ENCODE results near the gene ARMH4.

ARMH4 gene

GRCh38 chr14:58055497-58056010 lies 96.5 kb downstream of the ARMH4 start:
- DNase-seq (ENCODE audit: low read depth in 2 of 2): no peak

- no peak for DNase-seq (ENCODE audit: low read depth in 2 of 2)
Measured at GRCh38 chr14:58054100-58054499, 97.9 kb downstream of the ARMH4 start.

GRCh38 chr14:58048219-58048618 lies 103.8 kb downstream of the ARMH4 start:
- no peak for DNase-seq (ENCODE audit: low read depth in 2 of 2)

GRCh38 chr14:58027904-58028303 lies 124.1 kb downstream of the ARMH4 start:
- DNase-seq (ENCODE audit: low read depth in 2 of 2): no peak

GRCh38 chr14:58026967-58027366 lies 125.0 kb downstream of the ARMH4 start:
- no peak for DNase-seq (ENCODE audit: low read depth in 2 of 2)

GRCh38 chr14:58026219-58026618 lies 125.8 kb downstream of the ARMH4 start:
- DNase-seq (ENCODE audit: low read depth in 2 of 2): no peak

GRCh38 chr14:58014778-58015177 lies 137.2 kb downstream of the ARMH4 start:
- DNase-seq (ENCODE audit: low read depth in 2 of 2): no peak

GRCh38 chr14:58002618-58003017 lies 149.4 kb downstream of the ARMH4 start:
- no peak for DNase-seq (ENCODE audit: low read depth in 2 of 2)

GRCh38 chr14:57999979-58000378 lies 152.0 kb downstream of the ARMH4 start:
- DNase-seq (ENCODE audit: low read depth in 2 of 2): no peak

- no peak for DNase-seq (ENCODE audit: low read depth in 2 of 2)
Measured at GRCh38 chr14:57999471-57999870, 152.5 kb downstream of the ARMH4 start.

GRCh38 chr14:57998766-57999165 lies 153.2 kb downstream of the ARMH4 start:
- DNase-seq (ENCODE audit: low read depth in 2 of 2): no peak

GRCh38 chr14:57991353-57991752 lies 160.7 kb downstream of the ARMH4 start:
- DNase-seq (ENCODE audit: low read depth in 2 of 2): no peak

- no peak for DNase-seq (ENCODE audit: low read depth in 2 of 2)
Measured at GRCh38 chr14:57988445-57988844, 163.6 kb downstream of the ARMH4 start.

GRCh38 chr14:57987596-57988300 lies 164.3 kb downstream of the ARMH4 start:
- DNase-seq (ENCODE audit: low read depth in 2 of 2): no peak

- DNase-seq (ENCODE audit: low read depth in 2 of 2): no peak
Measured at GRCh38 chr14:57987051-57987450, 165.0 kb downstream of the ARMH4 start.

GRCh38 chr14:57982804-57983634 lies 169.0 kb downstream of the ARMH4 start:
- DNase-seq (ENCODE audit: low read depth in 2 of 2): no peak

- no peak for DNase-seq (ENCODE audit: low read depth in 2 of 2)
Measured at GRCh38 chr14:57981817-57982560, 170.0 kb downstream of the ARMH4 start.

GRCh38 chr14:57979376-57980048 lies 172.5 kb downstream of the ARMH4 start:
- no peak for DNase-seq (ENCODE audit: low read depth in 2 of 2)

- no peak for DNase-seq (ENCODE audit: low read depth in 2 of 2)
Measured at GRCh38 chr14:57976701-57977100, 175.3 kb downstream of the ARMH4 start.

GRCh38 chr14:57974896-57975295 lies 177.1 kb downstream of the ARMH4 start:
- no peak for DNase-seq (ENCODE audit: low read depth in 2 of 2)

- DNase-seq (ENCODE audit: low read depth in 2 of 2): no peak
Measured at GRCh38 chr14:57970594-57970993, 181.4 kb downstream of the ARMH4 start.

GRCh38 chr14:57970175-57970574 lies 181.8 kb downstream of the ARMH4 start:
- no peak for DNase-seq (ENCODE audit: low read depth in 2 of 2)
